Esophagus muscularis mucosa (tissue), 4 donors: ENCODE results near the gene SLC37A4. TPM values are rescaled to one million over a fixed set of nuclear protein-coding genes. Genes with fewer than 3 reads are reported as not detected.

Experiments
- DNase-seq: peaks from one replicate; pipeline ENCODE4 v3.0.0-alpha.2; 2017; ENCODE audit errors: extremely low spot score
- H3K27ac ChIP-seq, 4 donors: fragments of 200-600 bp; sonication (generic); replicated peaks in 1 of 4; 1 replicate in 3 of 4; 2 replicates in 1 of 4; pipeline ENCODE4 v1.5.1; 2016 to 2019; ENCODE audit warnings: mild to moderate bottlenecking in 1 of 4
- H3K27me3 ChIP-seq, 4 donors: fragments of 200-600 bp; sonication (generic); one replicate each; pipeline versions ENCODE4 v1.5.1 to v1.6.0; 2016 to 2019
- H3K36me3 ChIP-seq, 4 donors: fragments of 200-600 bp; sonication (generic); one replicate each; pipeline ENCODE4 v1.5.1; 2016 to 2019
- H3K4me1 ChIP-seq, 4 donors: fragments of 200-600 bp; sonication (generic); one replicate each; pipeline ENCODE4 v1.5.1; 2016 to 2019
- H3K4me3 ChIP-seq, 4 donors: fragments of 200-600 bp; sonication (generic); 1 replicate in 2 of 4; 2 replicates in 2 of 4; pipeline ENCODE4 v1.5.1; 2016 to 2019; ENCODE audit warnings: mild to moderate bottlenecking in 4 of 4, moderate library complexity in 1 of 4
- H3K9me3 ChIP-seq, 4 donors: fragments of 200-600 bp; sonication (generic); 1 replicate in 3 of 4; 2 replicates in 1 of 4; pipeline ENCODE4 v1.5.1; 2016 to 2019
- CTCF ChIP-seq, 3 experiments: fragments of 200-600 bp in 2 of 3; fragments of 450-650 bp in 1 of 3; sonication (generic) in 2 of 3; IDR thresholded peaks; one replicate each; pipeline ENCODE4 v1.5.1; 2017 to 2019; ENCODE audit warnings: antibody characterized with exemption in 3 of 3, mild to moderate bottlenecking in 2 of 3, moderate library complexity in 1 of 3
- EP300 ChIP-seq: sonication (generic); formaldehyde crosslinking; IDR thresholded peaks from one replicate; pipeline ENCODE4 v1.6.1; 2017; ENCODE audit warnings: antibody characterized with exemption
- POLR2A ChIP-seq: fragments of 450-650 bp; IDR thresholded peaks from one replicate; pipeline ENCODE4 v1.6.1; 2017; ENCODE audit warnings: antibody characterized with exemption, moderate library complexity, mild to moderate bottlenecking, low read depth
- POLR2AphosphoS5 ChIP-seq, 2 donors: sonication (generic); formaldehyde crosslinking; IDR thresholded peaks; one replicate each; pipeline ENCODE4 v1.6.1; 2017; ENCODE audit warnings: antibody characterized with exemption in 2 of 2
- WGBS: methylation state at CpG from one replicate; pipeline ENCODE4 v1.1.5; 2018; 5-methylcytosine and 5-hydroxymethylcytosine counted together
- intact Hi-C: fragments of 100-400 bp; cut with DNase I; formaldehyde crosslinking; loops from one replicate; pipeline ENCODE4 v1.15.1; 2023
- total RNA-seq, 4 donors: library from RNA; depleted of rRNA; stranded (reverse); fragments of >200 nt; gene quantifications; one replicate each; pipeline versions ENCODE4 v1.1.0 to v1.2.1, GENCODE V29; 2016

SLC37A4 gene
- total RNA-seq, 4 donors from 2014 or later, result 5.8 to 11.7 (median 9.5) TPM

DNA sequence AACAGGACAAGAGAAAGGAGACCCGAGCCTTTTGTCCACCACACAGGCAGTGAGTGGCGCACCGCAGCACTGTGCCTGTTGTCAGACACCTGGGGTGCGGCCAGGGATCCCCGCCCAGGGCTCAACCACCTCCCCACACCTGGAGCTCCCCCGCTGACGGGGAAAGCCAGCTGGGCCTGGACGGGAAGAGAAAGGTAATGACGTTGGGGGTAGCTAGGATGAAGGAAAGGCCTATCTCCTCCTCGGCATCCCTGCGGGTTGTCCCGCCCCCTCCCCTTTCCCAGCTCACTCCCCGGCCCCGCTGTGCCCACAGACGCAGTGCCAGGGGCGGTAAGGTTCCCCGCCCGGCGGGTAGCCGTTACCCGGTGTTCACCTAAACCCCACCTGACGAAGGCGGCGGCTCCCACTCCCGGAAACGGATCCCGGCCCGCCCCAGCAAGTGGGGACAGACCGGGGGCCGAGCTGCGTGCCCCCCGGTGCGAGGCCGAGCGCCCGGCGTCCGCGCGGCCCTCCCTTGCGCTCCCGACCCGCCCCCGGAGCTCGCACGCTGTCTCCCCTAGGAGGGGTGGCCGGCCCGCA lies 25.8 kb upstream of the SLC37A4 start:
- Histone ChIP-seq H3K4me3 (peak overlapping the region; percentile 72 to 99 (median 98)), H3K4me1 (peaks cover 13 to 30% (median 25%) of the 10 kb centered on the region in 4 donors), H3K27me3 (no peaks in the 10 kb centered on the region), H3K27ac (peak overlapping the region; percentile 88 to 94 (median 93)), H3K36me3 (peaks cover 28 to 41% (median 39%) of the 10 kb centered on the region in 4 donors), H3K9me3 (no peaks in the 10 kb centered on the region)
- no peak for TF ChIP-seq CTCF (IDR thresholded peaks at IDR 0.05)
- WGBS, result 0% methylated on average over 15 of the region's 48 CpGs
- intact Hi-C loops, result no loop called here
- DNase-seq, result no peak

- H3K9me3 ChIP-seq, result no peaks in the 10 kb centered on the region
- peaks cover 13 to 30% (median 25%) of the 10 kb centered on the region in 4 donors for H3K4me1 ChIP-seq
- peak overlapping the region in 3 of 4 donors; percentile 88 to 94 (median 92) for H3K27ac ChIP-seq
- no peak for DNase-seq
- no peak for TF ChIP-seq POLR2AphosphoS5 (IDR thresholded peaks at IDR 0.05)
- TF ChIP-seq EP300, result no peak
- no peak for TF ChIP-seq CTCF (IDR thresholded peaks at IDR 0.05)
- TF ChIP-seq POLR2A, result no peak
- no peaks in the 10 kb centered on the region for H3K27me3 ChIP-seq
- WGBS, result 35% methylated on average over 6 of the region's 6 CpGs
- intact Hi-C loops, result no loop called here
- peak overlapping the region; percentile 72 to 99 (median 98) for H3K4me3 ChIP-seq
- peaks cover 34 to 47% (median 45%) of the 10 kb centered on the region in 4 donors for H3K36me3 ChIP-seq
These were observed 25.2 kb upstream of the SLC37A4 start for GRCh38 chr11:119055901-119056300.

- Histone ChIP-seq H3K27me3 (no peaks in the 10 kb centered on the region), H3K27ac (no peak overlapping the region), H3K4me1 (peaks cover 13 to 30% (median 25%) of the 10 kb centered on the region in 4 donors), H3K36me3 (peaks cover 46 to 60% (median 58%) of the 10 kb centered on the region in 4 donors), H3K9me3 (no peaks in the 10 kb centered on the region), H3K4me3 (no peak overlapping the region)
- WGBS, result 94% methylated on average over 8 of the region's 10 CpGs
- no peak for DNase-seq
- intact Hi-C loops, result no loop called here
- TF ChIP-seq CTCF (IDR thresholded peaks at IDR 0.05), result no peak
- TF ChIP-seq EP300, result no peak
- no peak for TF ChIP-seq POLR2A
- TF ChIP-seq POLR2AphosphoS5 (IDR thresholded peaks at IDR 0.05), result no peak
These were observed 23.7 kb upstream of the SLC37A4 start for GRCh38 chr11:119054418-119054817.

- Histone ChIP-seq H3K4me3 (no peak overlapping the region), H3K36me3 (peaks cover 67 to 82% (median 80%) of the 10 kb centered on the region in 4 donors), H3K27ac (no peak overlapping the region), H3K27me3 (no peaks in the 10 kb centered on the region), H3K9me3 (no peaks in the 10 kb centered on the region), H3K4me1 (peaks cover 7 to 20% (median 15%) of the 10 kb centered on the region in 4 donors)
- TF ChIP-seq POLR2A (no peak), CTCF (IDR thresholded peaks at IDR 0.05) (no peak), EP300 (no peak), POLR2AphosphoS5 (IDR thresholded peaks at IDR 0.05) (no peak)
- intact Hi-C loops, result no loop called here
- no peak for DNase-seq
- WGBS, result 92% methylated on average over 21 of the region's 23 CpGs
These were observed 21.6 kb upstream of the SLC37A4 start for GRCh38 chr11:119052163-119052814.
